Mucosa of descending colon (tissue), 3 donors: Measurements from ENCODE around the gene DOK5. TPM values are rescaled to one million over a fixed set of nuclear protein-coding genes. Genes with fewer than 3 reads are reported as not detected.

Source experiments
- ATAC-seq: fragments of 200-7000 bp; cut with Tn5 transposase; one replicate; pipeline ENCODE4 v1.9.1; 2020; ENCODE audit warnings: mild to moderate bottlenecking, moderate library complexity
- DNase-seq, 3 donors: peaks; one replicate each; pipeline ENCODE4 v3.0.0-alpha.2; 2020
- H3K36me3 ChIP-seq: fragments of 200-600 bp; one replicate; pipeline ENCODE4 v1.8.0; 2021; ENCODE audit warnings: low read depth, mild to moderate bottlenecking
- H3K4me1 ChIP-seq: fragments of 200-600 bp; one replicate; pipeline ENCODE4 v1.8.0; 2021; ENCODE audit warnings: low read depth, mild to moderate bottlenecking
- H3K4me3 ChIP-seq: fragments of 200-600 bp; one replicate; pipeline ENCODE4 v1.8.0; 2021; ENCODE audit warnings: mild to moderate bottlenecking
- H3K9me3 ChIP-seq: fragments of 200-600 bp; one replicate; pipeline ENCODE4 v1.8.0; 2021; ENCODE audit warnings: mild to moderate bottlenecking
- intact Hi-C, 2 donors: fragments of 100-400 bp; cut with DNase I in 1 of 2; cut with micrococcal nuclease in 1 of 2; formaldehyde crosslinking; loops; one replicate each; pipeline versions ENCODE4 v1.11.0 to v1.11.1; 2022; cut with DNase I, micrococcal nuclease
- total RNA-seq, 3 donors: library from RNA; stranded (reverse); fragmentation: NEBNext Ultra II Directional in 2 of 3; extraction: Animal tissue kit (Norgen Biotek cat#: 25700) in 2 of 3; gene quantifications; one replicate each; pipeline versions ENCODE4 v1.2.1 to v1.2.4, GENCODE V29; 2021 to 2023
- TF ChIP-seq, protein P1 (sequence below): fragments of 200-600 bp; IDR thresholded peaks from one replicate; pipeline ENCODE4 v1.8.0; 2022; ENCODE audit warnings: antibody characterized with exemption, mild to moderate bottlenecking
- donor health status: DM: no; HTN: no; CAD: no; lungs with moderate emphysema.
- donor health status: DM: no; HTN: no; CAD: no.
- donor health status: DM: no; HTN: yes; CAD: no.

Gene DOK5
- total RNA-seq, 3 donors from 2014 or later = 0.29 to 2.3 (median 0.67) TPM

DNA sequence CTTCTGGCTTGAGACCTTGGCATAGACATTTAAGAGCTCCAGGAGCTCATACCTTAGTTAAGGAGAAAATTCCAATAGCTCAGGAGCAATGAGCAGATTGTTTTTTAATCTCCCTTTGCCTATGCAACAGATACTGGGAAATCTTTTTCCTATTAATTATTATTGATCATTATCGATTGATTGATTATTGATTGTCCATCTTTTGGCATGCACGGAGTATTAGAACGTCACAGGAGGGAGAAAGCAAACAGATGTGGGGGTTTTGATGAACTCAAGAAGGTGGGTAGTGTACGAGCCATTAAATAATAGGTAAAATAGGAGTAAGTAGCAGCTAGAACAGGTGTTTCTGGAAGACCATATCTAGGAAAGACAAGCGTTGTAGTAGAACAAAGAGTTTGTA is 205.0 kb downstream of the DOK5 start:
- no peak for ATAC-seq
- Histone ChIP-seq H3K4me1 (no peaks in the 10 kb centered on the region), H3K36me3 (no peaks in the 10 kb centered on the region), H3K9me3 (no peaks in the 10 kb centered on the region), H3K4me3 (no peak overlapping the region)
- intact Hi-C loops = no loop called here
- TF ChIP-seq, protein P1, sequence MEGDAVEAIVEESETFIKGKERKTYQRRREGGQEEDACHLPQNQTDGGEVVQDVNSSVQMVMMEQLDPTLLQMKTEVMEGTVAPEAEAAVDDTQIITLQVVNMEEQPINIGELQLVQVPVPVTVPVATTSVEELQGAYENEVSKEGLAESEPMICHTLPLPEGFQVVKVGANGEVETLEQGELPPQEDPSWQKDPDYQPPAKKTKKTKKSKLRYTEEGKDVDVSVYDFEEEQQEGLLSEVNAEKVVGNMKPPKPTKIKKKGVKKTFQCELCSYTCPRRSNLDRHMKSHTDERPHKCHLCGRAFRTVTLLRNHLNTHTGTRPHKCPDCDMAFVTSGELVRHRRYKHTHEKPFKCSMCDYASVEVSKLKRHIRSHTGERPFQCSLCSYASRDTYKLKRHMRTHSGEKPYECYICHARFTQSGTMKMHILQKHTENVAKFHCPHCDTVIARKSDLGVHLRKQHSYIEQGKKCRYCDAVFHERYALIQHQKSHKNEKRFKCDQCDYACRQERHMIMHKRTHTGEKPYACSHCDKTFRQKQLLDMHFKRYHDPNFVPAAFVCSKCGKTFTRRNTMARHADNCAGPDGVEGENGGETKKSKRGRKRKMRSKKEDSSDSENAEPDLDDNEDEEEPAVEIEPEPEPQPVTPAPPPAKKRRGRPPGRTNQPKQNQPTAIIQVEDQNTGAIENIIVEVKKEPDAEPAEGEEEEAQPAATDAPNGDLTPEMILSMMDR = no peak
- DNase-seq = no peak

DNA sequence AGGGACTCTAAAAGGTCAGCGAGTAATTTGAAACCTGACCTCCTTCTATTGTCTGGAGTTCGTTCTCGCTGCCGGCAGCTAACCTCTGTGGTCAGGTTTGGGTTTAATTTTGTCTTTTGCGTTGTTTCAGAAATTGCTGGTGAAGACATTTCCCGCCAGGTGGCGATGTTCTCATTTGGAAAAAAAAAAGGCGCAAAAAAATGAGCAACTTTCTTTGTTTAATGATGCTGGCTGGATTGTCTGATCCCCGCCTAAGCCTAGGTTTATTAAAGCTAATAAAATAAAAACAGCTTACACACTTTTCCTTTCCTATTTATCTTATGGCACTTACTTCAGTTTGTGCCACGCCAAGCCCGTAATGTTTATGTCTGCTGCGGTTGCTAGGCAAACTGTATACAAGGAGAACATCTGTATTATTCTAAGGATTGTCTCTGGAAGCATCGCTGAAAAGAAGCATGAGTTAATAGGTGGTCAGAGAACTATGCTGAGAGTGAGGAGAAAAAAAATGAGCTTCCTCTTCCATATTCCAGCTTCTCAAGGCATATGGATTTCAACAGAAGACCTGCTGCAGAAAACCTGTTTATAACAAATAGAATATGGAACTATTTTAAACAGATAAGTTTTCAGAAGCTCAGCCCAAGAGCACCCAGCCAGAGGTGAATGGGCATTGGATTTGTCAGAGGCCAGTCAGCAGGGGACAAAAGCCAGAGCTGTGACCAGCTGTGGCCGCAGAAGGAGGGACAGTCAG is 205.7 kb downstream of the DOK5 start:
- intact Hi-C loops = no loop called here
- H3K4me1 ChIP-seq = no peaks in the 10 kb centered on the region
- TF ChIP-seq, protein P1 = peak; percentile 24
- peak in 1 of 3 donors; percentile 35 for DNase-seq
- no peaks in the 10 kb centered on the region for H3K9me3 ChIP-seq
- H3K36me3 ChIP-seq = no peaks in the 10 kb centered on the region
- H3K4me3 ChIP-seq = no peak overlapping the region
- peak; percentile 8 for ATAC-seq

- DNase-seq (no peak), ATAC-seq (no peak)
- no peaks in the 10 kb centered on the region for H3K36me3 ChIP-seq
- TF ChIP-seq, protein P1 = no peak
- H3K4me3 ChIP-seq = no peak overlapping the region
- intact Hi-C loops = no loop called here
- no peaks in the 10 kb centered on the region for H3K9me3 ChIP-seq
- no peaks in the 10 kb centered on the region for H3K4me1 ChIP-seq
Observed at GRCh38 chr20:54681869-54682268, 206.5 kb downstream of the DOK5 start.

- Histone ChIP-seq H3K9me3 (no peaks in the 10 kb centered on the region), H3K4me3 (no peak overlapping the region), H3K36me3 (no peaks in the 10 kb centered on the region), H3K4me1 (no peaks in the 10 kb centered on the region)
- TF ChIP-seq, protein P1 = no peak
- intact Hi-C loops = no loop called here
- ATAC-seq (no peak), DNase-seq (no peak)
Observed at GRCh38 chr20:54688476-54688875, 213.1 kb downstream of the DOK5 start.

GRCh38 chr20:54690323-54690722 is 214.9 kb downstream of the DOK5 start:
- Histone ChIP-seq H3K4me3 (no peak overlapping the region), H3K4me1 (no peaks in the 10 kb centered on the region), H3K9me3 (no peaks in the 10 kb centered on the region), H3K36me3 (no peaks in the 10 kb centered on the region)
- no peak for DNase-seq
- no peak for ATAC-seq
- intact Hi-C loops = no loop called here
- TF ChIP-seq, protein P1 = no peak

DNA sequence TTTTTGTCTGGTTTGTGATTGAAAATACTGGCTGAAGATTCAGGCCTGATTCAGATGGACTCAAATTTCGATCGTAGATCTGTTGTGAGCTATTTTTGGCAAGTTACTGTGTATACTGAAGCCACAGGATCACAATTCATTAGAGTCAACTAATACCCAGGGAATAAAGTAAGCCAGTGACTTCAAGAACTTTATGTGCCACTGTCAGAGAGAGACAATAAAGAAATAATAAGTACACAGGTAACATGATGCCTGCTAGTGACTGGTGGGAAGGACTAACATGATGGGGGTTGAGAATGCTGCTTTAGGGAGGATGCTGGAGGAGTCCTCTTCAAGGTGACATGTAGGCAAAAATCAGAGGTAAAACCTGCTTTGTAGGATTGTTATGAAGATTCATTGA is 215.9 kb downstream of the DOK5 start:
- no peak for ATAC-seq

More for the DNA sequence above, 215.9 kb downstream of the DOK5 start:
- no peak for DNase-seq
- Histone ChIP-seq H3K4me1 (no peaks in the 10 kb centered on the region), H3K9me3 (no peaks in the 10 kb centered on the region), H3K36me3 (no peaks in the 10 kb centered on the region), H3K4me3 (no peak overlapping the region)
- intact Hi-C loops = no loop called here
- TF ChIP-seq, protein P1 = no peak
